Measurements from ENCODE around the gene ZNF280D.

GRCh38 chr15:56608993-56609392 lies 124.3 kb downstream of the ZNF280D start:
- no peak for TF ChIP-seq CTCF (conservative IDR thresholded peaks at IDR 0.05; ENCODE audit: low read depth, low read length)
- no peak for TF ChIP-seq CEBPB (IDR thresholded peaks at IDR 0.05; ENCODE audit: low read depth, low read length)
- TF ChIP-seq SMC3 (IDR thresholded peaks at IDR 0.05; ENCODE audit: low read depth, low read length): no peak
- no peak for TF ChIP-seq POLR2A (IDR thresholded peaks at IDR 0.05; ENCODE audit: low read depth, low read length)
- TF ChIP-seq FOS (IDR thresholded peaks at IDR 0.05; ENCODE audit: low read depth, low read length): no peak
